H9 (cell line): ENCODE results near the gene CEACAM18. TPM values are rescaled to one million over a fixed set of nuclear protein-coding genes. Genes with fewer than 3 reads are reported as not detected.

Source experiments
- DNase-seq: peaks from one replicate; pipeline ENCODE4 v3.0.0-alpha.2; 2017
- H2AFZ ChIP-seq: one replicate; pipeline ENCODE4 v1.6.1; 2013; ENCODE audit warnings: mild to moderate bottlenecking, low read length, control low read depth, moderate library complexity
- H2AK5ac ChIP-seq: 2 replicates; pipeline ENCODE4 v1.6.1; 2013; ENCODE audit warnings: low read length, control low read depth, mixed read lengths; ENCODE audit not compliant: insufficient read length
- H2BK120ac ChIP-seq: one replicate; pipeline ENCODE4 v1.6.1; 2013; ENCODE audit warnings: low read depth, mild to moderate bottlenecking, low read length, control low read depth, inconsistent platforms; ENCODE audit not compliant: poor library complexity, severe bottlenecking
- H2BK12ac ChIP-seq: 2 replicates; pipeline ENCODE4 v1.6.1; 2013; ENCODE audit warnings: low read length, control low read depth, mixed read lengths, low read depth; ENCODE audit not compliant: insufficient read length
- H2BK15ac ChIP-seq: 2 replicates; pipeline ENCODE4 v1.6.1; 2013; ENCODE audit warnings: low read depth, low read length, control low read depth
- H2BK20ac ChIP-seq: one replicate; pipeline ENCODE4 v1.6.1; 2013; ENCODE audit warnings: low read depth, mild to moderate bottlenecking, low read length, control low read depth, inconsistent platforms; ENCODE audit not compliant: poor library complexity, severe bottlenecking
- H2BK5ac ChIP-seq: 2 replicates; pipeline ENCODE4 v1.6.1; 2013; ENCODE audit warnings: low read length, control low read depth, mixed read lengths; ENCODE audit not compliant: insufficient read length
- H3K14ac ChIP-seq: 2 replicates; pipeline ENCODE4 v1.6.1; 2013; ENCODE audit warnings: low read length, control low read depth; ENCODE audit not compliant: insufficient read depth
- H3K18ac ChIP-seq: 2 replicates; pipeline ENCODE4 v1.6.1; 2013; ENCODE audit warnings: low read depth, mild to moderate bottlenecking, mixed read lengths, low read length, control low read depth; ENCODE audit not compliant: insufficient read length
- H3K23ac ChIP-seq: 2 replicates; pipeline ENCODE4 v1.6.1; 2013; ENCODE audit warnings: low read length, control low read depth, mixed read lengths, low read depth; ENCODE audit not compliant: insufficient read length
- H3K23me2 ChIP-seq: 2 replicates; pipeline ENCODE4 v1.6.1; 2013; ENCODE audit warnings: low read depth, mild to moderate bottlenecking, mixed read lengths, low read length, control low read depth; ENCODE audit not compliant: insufficient read length, poor library complexity, severe bottlenecking
- H3K27ac ChIP-seq: 2 replicates; pipeline ENCODE4 v1.5.1; 2013; ENCODE audit warnings: low read length, control low read depth, mixed read lengths, low read depth; ENCODE audit not compliant: insufficient read length
- H3K27me3 ChIP-seq: 2 replicates; pipeline ENCODE4 v1.6.1; 2013; ENCODE audit warnings: low read length, control low read depth, inconsistent platforms; ENCODE audit not compliant: insufficient read depth
- H3K4ac ChIP-seq: 2 replicates; pipeline ENCODE4 v1.6.1; 2013; ENCODE audit warnings: low read depth, mild to moderate bottlenecking, control low read depth, inconsistent platforms, low read length, moderate library complexity
- H3K4me1 ChIP-seq: 2 replicates; pipeline ENCODE4 v1.6.1; 2013; ENCODE audit warnings: low read length, control low read depth, inconsistent platforms; ENCODE audit not compliant: insufficient read depth
- H3K4me2 ChIP-seq: 2 replicates; pipeline ENCODE4 v1.6.1; 2013; ENCODE audit warnings: low read length, control low read depth, mixed read lengths; ENCODE audit not compliant: insufficient read length, insufficient read depth
- H3K56ac ChIP-seq: 2 replicates; pipeline ENCODE4 v1.6.1; 2013; ENCODE audit warnings: low read depth, mild to moderate bottlenecking, mixed read lengths, low read length, control low read depth; ENCODE audit not compliant: insufficient read length
- H3K79me1 ChIP-seq: 2 replicates; pipeline ENCODE4 v1.6.1; 2013; ENCODE audit warnings: low read depth, mild to moderate bottlenecking, moderate library complexity, low read length, control low read depth, inconsistent platforms; ENCODE audit not compliant: insufficient read depth, poor library complexity, severe bottlenecking
- H3K79me2 ChIP-seq: 2 replicates; pipeline ENCODE4 v1.6.1; 2013; ENCODE audit warnings: low read length, control low read depth, inconsistent platforms; ENCODE audit not compliant: insufficient read depth
- H3K9ac ChIP-seq: 2 replicates; pipeline ENCODE4 v1.6.1; 2013; ENCODE audit warnings: low read length, control low read depth, mixed read lengths; ENCODE audit not compliant: insufficient read length; ENCODE audit errors: extremely low read depth
- H3K9me3 ChIP-seq: one replicate; pipeline ENCODE4 v1.6.1; 2013; ENCODE audit warnings: low read depth, low read length, inconsistent platforms; ENCODE audit not compliant: control insufficient read depth
- H3T11ph ChIP-seq: one replicate; pipeline ENCODE4 v1.6.1; 2013; ENCODE audit warnings: mild to moderate bottlenecking, low read length, control low read depth, inconsistent platforms
- H4K20me1 ChIP-seq: one replicate; pipeline ENCODE4 v1.6.1; 2013; ENCODE audit not compliant: control insufficient read depth, insufficient read length, insufficient read depth
- H4K5ac ChIP-seq: 2 replicates; pipeline ENCODE4 v1.6.1; 2013; ENCODE audit warnings: low read depth, mild to moderate bottlenecking, mixed read lengths, low read length, control low read depth; ENCODE audit not compliant: insufficient read length
- H4K8ac ChIP-seq: replicated peaks from 2 replicates; pipeline ENCODE4 v1.6.1; 2013; ENCODE audit warnings: low read length, control low read depth, mixed read lengths, low read depth; ENCODE audit not compliant: insufficient read length
- H4K91ac ChIP-seq: 2 replicates; pipeline ENCODE4 v1.6.1; 2013; ENCODE audit warnings: low read depth, mild to moderate bottlenecking, moderate library complexity, mixed read lengths, low read length, control low read depth; ENCODE audit not compliant: insufficient read length
- H3K27ac Mint-ChIP-seq, 3 experiments: 2 replicates in 2 of 3; 3 replicates in 1 of 3; pipeline ENCODE4 v1.8.0; 2020 to 2021; ENCODE audit warnings: mixed read lengths in 3 of 3, mild to moderate bottlenecking in 1 of 3, moderate library complexity in 1 of 3
- H3K27me3 Mint-ChIP-seq: 2 replicates; pipeline ENCODE4 v1.8.0; 2021; ENCODE audit warnings: low read depth, mild to moderate bottlenecking, moderate library complexity, mixed read lengths
- H3K36me3 Mint-ChIP-seq, 3 experiments: 2 replicates in 2 of 3; 3 replicates in 1 of 3; pipeline ENCODE4 v1.8.0; 2020 to 2021; ENCODE audit warnings: low read depth in 3 of 3, mixed read lengths in 3 of 3; ENCODE audit not compliant: insufficient read depth in 1 of 3
- H3K4me1 Mint-ChIP-seq, 2 experiments: 2 replicates each; pipeline ENCODE4 v1.8.0; 2020; ENCODE audit warnings: mixed read lengths in 2 of 2
- H3K4me3 Mint-ChIP-seq, 2 experiments: 2 replicates in 1 of 2; 3 replicates in 1 of 2; pipeline ENCODE4 v1.8.0; 2020 to 2021; ENCODE audit warnings: mild to moderate bottlenecking in 2 of 2, mixed read lengths in 2 of 2, moderate library complexity in 1 of 2
- H3K9me3 Mint-ChIP-seq, 2 experiments: 2 replicates in 1 of 2; 3 replicates in 1 of 2; pipeline ENCODE4 v1.8.0; 2020; ENCODE audit warnings: mild to moderate bottlenecking in 2 of 2, mixed read lengths in 2 of 2, moderate library complexity in 1 of 2
- CTCF ChIP-seq: fragments of 200-600 bp; sonication (generic); conservative IDR thresholded peaks from 3 replicates; pipeline ENCODE4 v1.8.0; 2021; ENCODE audit warnings: antibody characterized with exemption, mild to moderate bottlenecking
- WGBS: extraction: QIAGEN DNeasy Blood & Tissue Kit; methylation state at CpG from one replicate; pipeline ENCODE4 v1.1.7; 2013; ENCODE audit warnings: missing lambda C conversion rate, low lambda C conversion rate, mixed read lengths; ENCODE audit not compliant: insufficient read length; ENCODE audit errors: extremely low coverage; 5-methylcytosine and 5-hydroxymethylcytosine counted together
- total RNA-seq: library from RNA; stranded (reverse); gene quantifications from 2 replicates; pipeline ENCODE4 v1.2.1, GENCODE V29; 2021

Gene CEACAM18
- total RNA-seq, 1 experiment from 2014 or later: not detected

GRCh38 chr19:51434456-51434855 is 43.9 kb upstream of the CEACAM18 start:
- no CpG with 5 or more reads among the region's 1 CpG for WGBS
- Histone ChIP-seq H4K20me1 (no peaks in the 10 kb centered on the region), H3K27me3 (no peaks in the 10 kb centered on the region), H3K14ac (no peak overlapping the region), H4K8ac (no peak overlapping the region), H3K79me1 (no peaks in the 10 kb centered on the region), H3K27ac (no peak overlapping the region), H3K4ac (no peak overlapping the region), H2AK5ac (no peak overlapping the region), H2AFZ (no peak overlapping the region), H3K23ac (no peak overlapping the region), H3K56ac (no peak overlapping the region), H4K5ac (no peak overlapping the region), H2BK120ac (no peak overlapping the region), H3K4me1 (no peaks in the 10 kb centered on the region), H3K9me3 (no peaks in the 10 kb centered on the region), H3K4me2 (no peak overlapping the region), H2BK20ac (no peak overlapping the region), H2BK5ac (no peak overlapping the region), H2BK12ac (no peak overlapping the region), H3K9ac (no peak overlapping the region), H3T11ph (no peak overlapping the region), H3K18ac (no peak overlapping the region), H2BK15ac (no peak overlapping the region), H3K23me2 (no peaks in the 10 kb centered on the region), H4K91ac (no peak overlapping the region), H3K79me2 (no peaks in the 10 kb centered on the region)
- H3K27me3 Mint-ChIP-seq: peaks cover 44% of the 10 kb centered on the region
- no peaks in the 10 kb centered on the region for H3K36me3 Mint-ChIP-seq
- no peak for DNase-seq
- no peak overlapping the region for H3K4me3 Mint-ChIP-seq
- H3K4me1 Mint-ChIP-seq: peaks cover 2 to 4% of the 10 kb centered on the region in 2 experiments; a peak in 2 of 4 replicates
- H3K9me3 Mint-ChIP-seq: peaks cover 0 to 11% of the 10 kb centered on the region in 2 experiments; a peak in 3 of 5 replicates
- no peak for TF ChIP-seq CTCF
- H3K27ac Mint-ChIP-seq: no peak overlapping the region
